ENCODE data around the gene MUSTN1. TPM values are rescaled to one million over a fixed set of nuclear protein-coding genes. Genes with fewer than 3 reads are reported as not detected.

MUSTN1 gene
- total RNA-seq, 2 experiments from 2014 or later = 1.3 to 1.9 TPM

DNA sequence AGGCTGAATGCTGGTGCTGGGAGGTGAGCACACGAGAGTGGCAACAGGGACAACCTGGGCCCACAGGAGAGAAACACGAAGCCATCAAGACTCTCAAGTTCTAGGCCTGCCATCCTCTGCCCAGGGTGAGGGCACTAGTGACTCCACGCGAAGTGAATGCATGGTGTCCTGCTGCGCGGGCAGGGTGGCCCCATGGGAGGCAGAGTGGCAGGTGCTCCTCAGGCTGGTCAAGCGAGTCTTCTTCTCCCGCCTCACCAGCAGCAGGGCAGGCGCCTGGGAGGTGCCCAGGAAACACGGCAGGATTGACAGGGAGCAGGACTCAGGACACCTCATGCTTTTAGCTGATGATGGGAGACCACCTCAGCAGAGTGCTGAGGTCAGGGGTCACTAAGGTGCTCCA, 35.7 kb upstream of the MUSTN1 start:
- H3K4me1 Mint-ChIP-seq = peaks cover 27% of the 10 kb centered on the region

DNA sequence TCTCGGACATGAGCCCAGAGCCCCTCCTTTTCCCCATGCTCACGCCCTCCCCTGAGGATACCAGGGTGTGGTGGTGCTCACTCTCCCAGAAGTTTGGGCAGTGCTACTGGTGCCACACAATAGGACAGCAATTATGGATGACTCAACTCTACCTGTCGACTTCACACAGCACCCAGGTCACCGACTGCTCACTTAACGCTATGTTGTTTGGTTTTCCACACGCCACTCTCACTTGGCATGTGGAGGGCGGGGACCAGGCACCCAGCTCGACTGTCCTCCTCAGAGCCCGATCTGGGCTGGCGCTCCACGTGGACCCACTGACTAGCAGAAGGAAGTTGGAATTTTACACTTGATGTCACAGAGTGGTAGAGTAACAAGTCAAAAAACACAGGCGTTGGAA, 31.6 kb upstream of the MUSTN1 start:
- Mint-ChIP-seq H3K9me3 (peaks cover 20% of the 10 kb centered on the region), H3K4me1 (peaks cover 3% of the 10 kb centered on the region), H3K27ac (no peak overlapping the region), H3K4me3 (no peak overlapping the region), H3K27me3 (no peaks in the 10 kb centered on the region), H3K36me3 (peaks cover 47% of the 10 kb centered on the region)
- no peak for DNase-seq
- POLR2A ChIA-PET = no interaction called here
- ATAC-seq (ENCODE audit: low read depth) = no peak

More for the DNA sequence above, 35.7 kb upstream of the MUSTN1 start:
- POLR2A ChIA-PET = no interaction called here
- ATAC-seq (ENCODE audit: low read depth) (no peak), DNase-seq (no peak)
- Mint-ChIP-seq H3K27me3 (no peaks in the 10 kb centered on the region), H3K4me3 (no peak overlapping the region), H3K36me3 (peaks cover 23% of the 10 kb centered on the region), H3K9me3 (peaks cover 9% of the 10 kb centered on the region), H3K27ac (no peak overlapping the region)

DNA sequence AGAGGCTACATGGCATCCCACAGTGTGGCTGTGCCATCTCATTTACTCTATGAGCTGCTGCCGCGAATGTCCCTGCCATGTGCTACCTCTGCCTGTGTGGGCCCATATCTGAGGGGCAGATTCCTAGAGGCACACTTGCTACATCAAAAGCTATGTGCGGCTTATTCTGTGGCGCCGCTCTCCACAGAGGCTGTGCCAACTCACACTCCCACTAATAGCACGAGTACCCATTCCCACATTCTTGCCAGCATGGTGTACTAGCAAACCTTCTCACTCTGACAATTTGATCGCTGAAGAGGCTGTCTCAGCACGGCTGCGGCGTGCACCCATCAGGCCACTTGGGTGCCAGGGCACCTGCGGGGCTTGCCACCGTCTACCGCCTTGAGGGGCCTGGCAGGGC, 31.2 kb upstream of the MUSTN1 start:
- no peak for DNase-seq
- peaks cover 3% of the 10 kb centered on the region for H3K4me1 Mint-ChIP-seq
- POLR2A ChIA-PET = no interaction called here
- H3K36me3 Mint-ChIP-seq = peaks cover 47% of the 10 kb centered on the region
- no peak overlapping the region for H3K27ac Mint-ChIP-seq
- no peaks in the 10 kb centered on the region for H3K27me3 Mint-ChIP-seq
- no peak overlapping the region for H3K4me3 Mint-ChIP-seq
- ATAC-seq (ENCODE audit: low read depth) = no peak
- H3K9me3 Mint-ChIP-seq = peaks cover 20% of the 10 kb centered on the region

DNA sequence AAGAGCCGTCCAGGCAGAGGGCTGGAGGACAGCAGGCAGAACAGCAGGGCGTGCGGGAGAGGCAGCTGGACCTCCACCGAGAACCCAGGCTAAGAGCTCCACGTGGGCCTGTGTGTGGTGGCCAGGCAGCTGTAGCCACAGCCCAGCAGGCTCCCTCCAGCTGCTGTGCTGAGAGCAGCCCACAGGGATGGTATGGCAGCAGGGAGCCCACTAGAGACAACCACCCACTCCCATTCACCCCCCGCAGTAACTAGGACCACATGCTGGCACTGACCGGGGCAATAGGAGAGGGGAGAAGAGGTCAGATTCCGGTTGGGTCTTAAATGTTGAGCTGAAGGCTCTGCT, 25.6 kb upstream of the MUSTN1 start:
- no peaks in the 10 kb centered on the region for H3K27me3 Mint-ChIP-seq
- POLR2A ChIA-PET = no interaction called here
- peaks cover 12% of the 10 kb centered on the region for H3K9me3 Mint-ChIP-seq

DNA sequence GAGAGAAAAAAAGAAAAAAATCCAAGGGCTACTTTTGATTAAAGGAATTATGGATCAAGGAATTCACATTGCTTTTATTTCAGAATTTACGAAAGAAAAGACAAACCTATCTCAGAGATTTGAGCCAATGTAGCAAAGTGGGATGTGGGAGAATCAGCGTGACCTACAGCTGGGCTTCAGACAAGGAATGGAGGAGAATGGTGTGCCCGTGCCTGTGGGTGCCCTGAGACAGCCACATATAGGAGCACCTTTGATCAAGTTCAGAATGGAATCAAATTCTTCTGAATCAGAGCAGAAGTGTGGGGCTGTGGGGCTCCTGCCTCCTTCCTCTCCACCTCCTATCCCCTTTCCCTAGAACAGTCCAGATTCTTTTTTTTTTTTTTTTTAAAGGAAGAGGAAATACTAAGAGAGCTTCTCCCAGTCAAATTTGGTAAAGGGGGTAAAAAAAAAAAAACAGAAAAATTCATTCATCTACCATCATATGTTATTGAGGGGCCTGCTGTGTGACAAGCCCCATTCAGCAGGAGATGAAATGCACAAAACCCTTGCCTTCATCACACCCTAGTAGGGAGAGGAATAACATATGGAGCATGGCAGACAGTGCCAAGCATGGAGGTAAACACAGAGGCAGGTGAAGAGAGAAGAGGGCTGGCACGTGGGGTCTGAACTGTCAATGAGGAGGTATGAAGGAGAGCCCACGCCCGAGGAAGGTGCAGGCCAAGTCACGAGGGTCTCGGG, 25.0 kb upstream of the MUSTN1 start:
- Mint-ChIP-seq H3K4me1 (no peaks in the 10 kb centered on the region), H3K27ac (no peak overlapping the region), H3K27me3 (no peaks in the 10 kb centered on the region), H3K4me3 (no peak overlapping the region), H3K36me3 (peaks cover 23% of the 10 kb centered on the region), H3K9me3 (peaks cover 9% of the 10 kb centered on the region)
- no peak for DNase-seq
- ATAC-seq (ENCODE audit: low read depth) = no peak
- POLR2A ChIA-PET = no interaction called here

More for the DNA sequence above, 25.6 kb upstream of the MUSTN1 start:
- no peak for ATAC-seq (ENCODE audit: low read depth)
- H3K4me1 Mint-ChIP-seq = no peaks in the 10 kb centered on the region
- no peak overlapping the region for H3K27ac Mint-ChIP-seq
- H3K36me3 Mint-ChIP-seq = peaks cover 26% of the 10 kb centered on the region
- no peak overlapping the region for H3K4me3 Mint-ChIP-seq
- no peak for DNase-seq

DNA sequence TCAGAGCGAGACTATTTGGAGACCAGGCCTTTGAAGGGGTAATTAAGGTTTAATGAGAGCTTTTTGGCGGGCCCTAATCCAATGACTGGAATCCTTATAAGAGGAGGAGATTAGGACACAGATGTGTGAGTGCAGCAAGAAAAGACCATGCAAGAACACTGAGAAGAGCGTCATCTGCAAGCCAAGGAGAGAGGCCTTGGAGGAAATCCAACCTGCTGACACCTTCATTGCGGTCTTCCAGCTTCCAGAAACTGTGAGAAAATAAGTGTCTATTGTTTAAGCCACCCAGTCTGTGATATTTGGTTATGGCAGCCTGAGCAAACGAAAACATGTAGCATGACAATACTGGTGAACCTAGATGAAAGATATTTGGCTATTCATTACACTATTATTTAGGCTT, 23.0 kb upstream of the MUSTN1 start:
- Mint-ChIP-seq H3K9me3 (no peaks in the 10 kb centered on the region), H3K27me3 (no peaks in the 10 kb centered on the region), H3K36me3 (peaks cover 6% of the 10 kb centered on the region), H3K4me3 (no peak overlapping the region), H3K27ac (no peak overlapping the region), H3K4me1 (no peaks in the 10 kb centered on the region)
- ATAC-seq (ENCODE audit: low read depth) (no peak), DNase-seq (no peak)
- POLR2A ChIA-PET = interaction anchor here (1.2 kb wide), 1 partner anchor 39 kb away, joined by 3 read pairs; the partner anchor contains the start of gene STIMATE

DNA sequence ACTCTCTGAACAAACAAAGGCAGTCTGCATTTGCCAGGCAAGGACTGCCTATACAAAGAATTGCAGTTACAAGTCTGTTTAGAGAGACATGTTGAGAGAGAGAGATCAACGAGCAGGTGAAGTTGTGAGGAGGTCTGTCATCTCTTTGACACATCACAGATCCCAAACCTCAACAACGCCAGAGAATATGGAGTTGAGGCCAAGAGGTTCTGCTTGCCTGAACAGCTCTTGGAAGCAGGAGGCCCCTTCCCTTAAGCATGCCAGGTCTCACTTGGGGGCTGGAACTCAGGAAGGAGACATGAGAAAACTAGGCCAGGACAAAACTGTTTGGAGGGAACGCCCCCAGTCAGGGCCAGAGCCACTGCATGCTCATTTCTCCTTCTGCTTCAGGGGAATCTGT, 22.3 kb upstream of the MUSTN1 start:
- Mint-ChIP-seq H3K36me3 (peaks cover 4% of the 10 kb centered on the region), H3K27ac (no peak overlapping the region), H3K4me3 (no peak overlapping the region), H3K4me1 (no peaks in the 10 kb centered on the region), H3K9me3 (no peaks in the 10 kb centered on the region), H3K27me3 (no peaks in the 10 kb centered on the region)
- ATAC-seq (ENCODE audit: low read depth) = no peak
- DNase-seq = no peak
- POLR2A ChIA-PET = no interaction called here

DNA sequence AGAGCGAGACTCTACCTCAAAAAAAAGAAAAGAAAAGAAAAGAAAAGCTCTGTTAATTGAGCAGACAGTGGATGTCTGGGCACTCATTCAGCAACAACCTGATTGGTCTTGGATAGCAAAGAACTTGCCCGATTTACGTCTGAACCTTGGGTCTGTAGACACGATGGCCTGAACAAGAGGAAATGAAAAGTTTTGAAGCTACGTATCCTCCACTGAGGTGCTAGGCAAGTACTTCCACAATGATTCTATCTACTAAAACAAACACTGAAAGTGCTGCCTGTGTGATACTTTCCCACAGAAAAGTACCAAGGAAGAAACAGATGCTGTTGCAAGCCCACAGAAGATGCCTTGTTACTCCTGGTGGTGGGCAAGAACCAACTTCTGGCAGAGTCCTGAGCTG, 21.8 kb upstream of the MUSTN1 start:
- ATAC-seq (ENCODE audit: low read depth) = no peak
- no peaks in the 10 kb centered on the region for H3K9me3 Mint-ChIP-seq
- POLR2A ChIA-PET = no interaction called here
- no peak overlapping the region for H3K27ac Mint-ChIP-seq
- no peaks in the 10 kb centered on the region for H3K4me1 Mint-ChIP-seq
- peaks cover 5% of the 10 kb centered on the region for H3K36me3 Mint-ChIP-seq
- no peaks in the 10 kb centered on the region for H3K27me3 Mint-ChIP-seq
- H3K4me3 Mint-ChIP-seq = no peak overlapping the region
- DNase-seq = no peak

DNA sequence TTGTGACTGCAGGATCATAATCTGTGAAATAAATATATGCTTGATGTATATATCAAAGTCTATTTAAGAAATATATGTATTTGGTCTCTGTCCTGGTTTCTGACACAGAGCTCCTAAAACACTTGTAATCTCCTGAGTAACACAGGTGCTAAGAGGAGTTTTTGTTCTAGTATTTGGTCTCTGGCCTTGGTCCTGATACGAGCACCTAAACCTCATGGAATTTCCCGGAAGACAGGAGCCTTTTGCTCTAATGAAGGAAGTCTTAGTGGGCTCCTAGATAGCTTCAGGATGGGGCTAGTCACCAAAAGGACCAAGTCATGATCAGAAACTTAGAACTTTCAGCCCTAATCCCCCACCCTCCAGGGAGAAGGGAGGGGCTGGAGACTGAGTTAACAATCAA, 19.2 kb upstream of the MUSTN1 start:
- ATAC-seq (ENCODE audit: low read depth) (no peak), DNase-seq (no peak)
- Mint-ChIP-seq H3K4me3 (no peak overlapping the region), H3K9me3 (no peaks in the 10 kb centered on the region), H3K27ac (no peak overlapping the region), H3K4me1 (no peaks in the 10 kb centered on the region), H3K36me3 (peaks cover 5% of the 10 kb centered on the region), H3K27me3 (no peaks in the 10 kb centered on the region)
- POLR2A ChIA-PET = no interaction called here

DNA sequence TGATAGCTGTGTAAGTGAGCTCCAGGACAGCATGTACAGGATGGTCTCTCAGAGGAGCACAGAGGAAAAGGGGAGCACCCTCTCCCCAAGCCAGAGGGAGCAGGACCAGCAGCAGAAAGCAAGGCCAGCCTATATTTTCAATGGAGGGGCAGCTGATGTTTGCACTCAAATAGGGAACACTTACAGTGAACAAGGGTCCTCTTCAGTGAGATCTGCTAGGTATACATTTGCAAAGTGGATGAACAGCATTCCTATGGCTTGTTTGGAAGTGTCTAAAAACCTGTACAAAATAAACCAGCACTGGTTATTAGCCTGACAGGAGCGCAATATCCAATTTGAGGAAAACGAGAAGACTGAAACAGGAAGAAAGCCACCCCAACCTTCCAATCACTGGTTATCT, 17.6 kb upstream of the MUSTN1 start:
- Mint-ChIP-seq H3K27me3 (no peaks in the 10 kb centered on the region), H3K9me3 (no peaks in the 10 kb centered on the region), H3K36me3 (peaks cover 5% of the 10 kb centered on the region), H3K27ac (no peak overlapping the region), H3K4me3 (no peak overlapping the region), H3K4me1 (no peaks in the 10 kb centered on the region)
- ATAC-seq (ENCODE audit: low read depth) (no peak), DNase-seq (no peak)
- POLR2A ChIA-PET = no interaction called here

DNA sequence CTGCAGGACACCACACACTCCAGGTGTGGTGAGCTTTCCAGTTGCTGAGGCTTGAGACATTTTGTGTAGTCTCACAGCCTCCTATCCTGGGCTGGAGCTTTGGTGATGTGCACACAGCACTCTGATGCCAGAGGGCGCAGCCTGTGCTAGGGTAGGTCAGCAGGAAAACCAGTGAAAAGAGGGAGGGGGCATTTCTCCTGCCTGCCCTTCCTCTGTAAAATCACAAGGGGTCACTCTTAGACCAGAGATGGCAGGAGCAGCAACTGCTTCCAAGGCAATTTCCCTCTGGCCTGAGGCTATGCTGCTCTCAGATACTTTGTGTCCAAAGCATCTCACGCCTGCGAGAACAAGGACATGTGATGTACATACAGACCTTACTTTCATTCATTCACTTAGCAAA, 16.5 kb upstream of the MUSTN1 start:
- DNase-seq = no peak
- no peak overlapping the region for H3K27ac Mint-ChIP-seq

DNA sequence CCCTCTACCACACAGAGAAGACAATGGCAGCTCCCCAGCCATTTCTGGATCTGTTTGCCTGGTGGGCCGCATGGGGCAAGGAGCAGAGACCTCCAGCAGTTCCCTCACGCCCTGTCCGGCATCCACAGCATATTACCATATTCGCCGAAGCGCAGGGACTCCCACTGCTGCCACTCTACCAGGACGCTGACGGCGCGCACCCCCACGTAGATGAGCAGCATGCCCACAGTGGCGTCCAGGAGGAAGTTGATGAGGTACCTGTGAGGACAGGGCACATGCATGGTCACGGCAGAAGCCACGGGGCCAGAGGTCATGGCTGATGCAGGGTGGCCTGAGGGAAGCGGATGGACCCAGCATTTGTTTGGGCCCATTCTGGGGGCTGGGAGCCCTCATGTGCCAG, 14.8 kb upstream of the MUSTN1 start:
- Mint-ChIP-seq H3K27ac (no peak overlapping the region), H3K27me3 (no peaks in the 10 kb centered on the region), H3K36me3 (peaks cover 5% of the 10 kb centered on the region), H3K9me3 (no peaks in the 10 kb centered on the region), H3K4me3 (no peak overlapping the region), H3K4me1 (peaks cover 8% of the 10 kb centered on the region)
- no peak for ATAC-seq (ENCODE audit: low read depth)
- DNase-seq = no peak
- POLR2A ChIA-PET = no interaction called here

More for the DNA sequence above, 16.5 kb upstream of the MUSTN1 start:
- POLR2A ChIA-PET = no interaction called here
- Mint-ChIP-seq H3K27me3 (no peaks in the 10 kb centered on the region), H3K4me3 (no peak overlapping the region), H3K9me3 (no peaks in the 10 kb centered on the region), H3K36me3 (peaks cover 5% of the 10 kb centered on the region), H3K4me1 (peaks cover 6% of the 10 kb centered on the region)
- peak; percentile 56 for ATAC-seq (ENCODE audit: low read depth)

DNA sequence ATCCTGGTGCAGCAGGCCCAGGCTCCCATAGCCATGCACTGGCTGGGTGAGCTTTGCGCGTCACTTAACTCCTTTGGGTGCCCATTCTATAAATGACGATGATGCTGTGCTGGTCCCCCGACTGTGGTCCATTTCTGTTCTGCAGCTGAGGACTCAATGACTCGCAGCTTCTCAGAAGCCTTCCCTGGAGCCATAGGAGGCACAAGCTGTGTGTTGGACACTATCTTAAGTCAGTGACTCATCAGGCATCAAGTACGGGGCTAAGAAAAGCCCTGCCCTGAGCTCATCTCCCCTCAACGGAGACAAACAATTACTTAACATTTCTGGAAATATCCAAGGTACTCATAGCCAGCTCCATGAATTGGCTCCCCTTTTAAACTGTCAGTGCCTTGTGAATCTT, 13.8 kb upstream of the MUSTN1 start:
- no peak for DNase-seq
- Mint-ChIP-seq H3K9me3 (no peaks in the 10 kb centered on the region), H3K27ac (no peak overlapping the region), H3K4me1 (peaks cover 11% of the 10 kb centered on the region), H3K27me3 (no peaks in the 10 kb centered on the region), H3K36me3 (peaks cover 5% of the 10 kb centered on the region), H3K4me3 (no peak overlapping the region)
- ATAC-seq (ENCODE audit: low read depth) = no peak
- POLR2A ChIA-PET = no interaction called here

DNA sequence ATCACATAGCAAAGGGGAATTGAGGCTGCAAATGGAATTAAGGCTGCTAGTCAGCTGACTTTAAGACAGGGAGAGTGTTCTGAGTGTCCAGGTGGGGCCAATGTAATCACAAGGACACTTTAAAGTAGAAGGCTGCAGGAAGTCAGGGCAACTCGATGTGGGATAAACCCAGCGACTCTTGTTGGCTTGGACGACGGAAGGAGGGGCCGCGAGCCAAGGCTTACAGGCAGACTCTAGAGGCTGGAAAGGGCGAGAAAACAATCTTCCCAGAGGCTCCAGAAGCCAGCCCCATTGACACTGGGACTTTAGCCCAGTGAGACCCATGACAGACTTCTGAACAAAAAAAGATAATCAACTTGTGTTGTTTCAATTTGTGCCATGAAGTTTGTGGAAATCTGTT, 12.9 kb upstream of the MUSTN1 start:
- POLR2A ChIA-PET = no interaction called here
- no peak for ATAC-seq (ENCODE audit: low read depth)
- no peak for DNase-seq
- H3K27me3 Mint-ChIP-seq = no peaks in the 10 kb centered on the region
- H3K9me3 Mint-ChIP-seq = no peaks in the 10 kb centered on the region
- H3K4me3 Mint-ChIP-seq = no peak overlapping the region
- H3K36me3 Mint-ChIP-seq = peaks cover 5% of the 10 kb centered on the region
- no peak overlapping the region for H3K27ac Mint-ChIP-seq
- peaks cover 11% of the 10 kb centered on the region for H3K4me1 Mint-ChIP-seq

DNA sequence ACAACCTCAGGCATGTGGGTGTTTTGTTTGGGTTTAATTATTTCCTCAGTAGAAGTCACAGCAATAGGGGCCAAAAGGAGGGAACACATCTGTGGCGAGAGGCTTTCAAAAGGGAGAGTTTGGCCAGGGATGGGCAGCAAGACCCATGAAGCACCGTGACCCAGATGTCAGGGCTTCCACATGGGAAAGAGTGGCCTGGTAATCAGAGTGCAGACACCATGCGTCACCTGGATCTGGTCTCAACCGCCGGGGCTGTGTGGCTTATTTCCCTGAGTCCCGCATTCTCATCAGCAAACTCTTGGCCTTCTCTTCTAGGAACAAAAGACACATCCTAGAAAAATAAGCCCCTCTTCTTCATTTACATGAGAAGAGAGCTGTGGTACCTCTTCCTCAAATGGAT, 12.4 kb upstream of the MUSTN1 start:
- Mint-ChIP-seq H3K9me3 (no peaks in the 10 kb centered on the region), H3K4me1 (peaks cover 11% of the 10 kb centered on the region), H3K4me3 (no peak overlapping the region), H3K27me3 (no peaks in the 10 kb centered on the region), H3K36me3 (peaks cover 5% of the 10 kb centered on the region), H3K27ac (no peak overlapping the region)
- POLR2A ChIA-PET = no interaction called here
- ATAC-seq (ENCODE audit: low read depth) (no peak), DNase-seq (no peak)
